Fibroblast of lung (primary cell): Measurements from ENCODE around the gene AATF. TPM values are rescaled to one million over a fixed set of nuclear protein-coding genes. Genes with fewer than 3 reads are reported as not detected.

Experiments used
- DNase-seq, 2 donors: peaks; one replicate each; pipeline versions ENCODE4 v3.0.0 to v3.0.0-alpha.2; 2010; ENCODE audit warnings: low read depth in 2 of 2
- H2AFZ ChIP-seq: 2 replicates; pipeline ENCODE4 v1.5.1; 2012; ENCODE audit warnings: low read length, control low read depth, inconsistent platforms
- H3K27ac ChIP-seq: 2 replicates; pipeline ENCODE4 v1.5.1; 2011; ENCODE audit warnings: low read length, control low read depth; ENCODE audit not compliant: insufficient read depth
- H3K27me3 ChIP-seq: 2 replicates; pipeline ENCODE4 v1.5.1; 2011; ENCODE audit warnings: mild to moderate bottlenecking, low read length; ENCODE audit not compliant: control insufficient read depth, insufficient read depth
- H3K36me3 ChIP-seq: 2 replicates; pipeline ENCODE4 v1.5.1; 2011; ENCODE audit warnings: low read length; ENCODE audit not compliant: control insufficient read depth, insufficient read depth
- H3K4me1 ChIP-seq: 2 replicates; pipeline ENCODE4 v1.5.1; 2011; ENCODE audit warnings: low read length; ENCODE audit not compliant: control insufficient read depth, insufficient read depth; ENCODE audit errors: extremely low read depth
- H3K4me2 ChIP-seq: 2 replicates; pipeline ENCODE4 v1.5.1; 2011; ENCODE audit warnings: low read length, control low read depth; ENCODE audit not compliant: insufficient read depth; ENCODE audit errors: extremely low read depth
- H3K4me3 ChIP-seq, 4 experiments: fragments of 200-600 bp in 1 of 4; sonication (generic) in 1 of 4; replicated peaks in 1 of 4; 2 replicates each; pipeline ENCODE4 v1.5.1; 2011 to 2016; ENCODE audit warnings: low read length in 4 of 4, low read depth in 3 of 4, mild to moderate bottlenecking in 3 of 4, control low read depth in 2 of 4, inconsistent platforms in 1 of 4, mixed read lengths in 1 of 4; ENCODE audit not compliant: insufficient read depth in 1 of 4; ENCODE audit errors: control extremely low read depth in 1 of 4
- H3K79me2 ChIP-seq: 2 replicates; pipeline ENCODE4 v1.5.1; 2012; ENCODE audit warnings: mild to moderate bottlenecking, low read length, inconsistent platforms; ENCODE audit not compliant: control insufficient read depth, insufficient read depth
- H3K9ac ChIP-seq: 2 replicates; pipeline ENCODE4 v1.5.1; 2011; ENCODE audit warnings: mild to moderate bottlenecking, low read length, control low read depth; ENCODE audit not compliant: insufficient read depth
- H3K9me3 ChIP-seq: 2 replicates; pipeline ENCODE4 v1.5.1; 2012; ENCODE audit warnings: low read depth, low read length; ENCODE audit not compliant: control insufficient read depth, insufficient read depth
- H4K20me1 ChIP-seq: 2 replicates; pipeline ENCODE4 v1.5.1; 2011; ENCODE audit warnings: low read length; ENCODE audit not compliant: control insufficient read depth, insufficient read depth; ENCODE audit errors: extremely low read depth
- CTCF ChIP-seq, 2 donors: IDR thresholded peaks in 1 of 2; conservative IDR thresholded peaks in 1 of 2; 1 replicate in 1 of 2; 2 replicates in 1 of 2; pipeline ENCODE4 v1.5.1; 2011 to 2012; ENCODE audit warnings: low read length in 2 of 2, control low read depth in 1 of 2, inconsistent platforms in 1 of 2, low read depth in 1 of 2, mild to moderate bottlenecking in 1 of 2
- EZH2 ChIP-seq: IDR thresholded peaks from 2 replicates; pipeline ENCODE4 v1.5.1; 2012; ENCODE audit warnings: low read length, control low read depth, mild to moderate bottlenecking; ENCODE audit errors: missing control alignments
- polyA plus RNA-seq, 2 donors: library from polyadenylated mRNA; depleted of rRNA in 1 of 2; stranded (reverse) in 1 of 2; unstranded in 1 of 2; fragments of >200 nt; gene quantifications; 2 replicates each; pipeline ENCODE4 v1.2.1, GENCODE V29; 2011 to 2012; ENCODE audit warnings: missing spikeins in 1 of 2
- total RNA-seq: library from RNA; depleted of rRNA; stranded (reverse); fragments of >200 nt; gene quantifications from 2 replicates; pipeline ENCODE4 v1.2.1, GENCODE V29; 2014

AATF gene
- total and polyA plus RNA-seq, 2 donors (not counting 1 experiment from before 2014, with no cell fraction given) = 11.9 to 30.7 TPM

- Histone ChIP-seq H3K36me3 (peaks cover 2% of the 10 kb centered on the region), H3K9ac (no peak overlapping the region), H3K27me3 (no peaks in the 10 kb centered on the region), H2AFZ (no peak overlapping the region), H3K4me3 (no peak overlapping the region), H3K79me2 (no peaks in the 10 kb centered on the region), H3K27ac (no peak overlapping the region), H3K4me2 (no peak overlapping the region), H3K9me3 (no peaks in the 10 kb centered on the region), H3K4me1 (peaks cover 3% of the 10 kb centered on the region), H4K20me1 (no peaks in the 10 kb centered on the region)
- DNase-seq = no peak
- TF ChIP-seq CTCF (conservative IDR thresholded peaks at IDR 0.05 in 1 of 2, IDR thresholded peaks at IDR 0.05 in 1 of 2; ENCODE audit: low read depth in 1 of 2, low read length in 2 of 2) = no peak
- TF ChIP-seq EZH2 = no peak
Observed at GRCh38 chr17:36983618-36984017, 34.9 kb downstream of the AATF start.

GRCh38 chr17:36989173-36989572, 40.4 kb downstream of the AATF start:
- Histone ChIP-seq H3K9me3 (no peaks in the 10 kb centered on the region), H3K4me2 (no peak overlapping the region), H4K20me1 (no peaks in the 10 kb centered on the region), H3K79me2 (no peaks in the 10 kb centered on the region), H3K4me3 (no peak overlapping the region), H3K27me3 (no peaks in the 10 kb centered on the region), H3K36me3 (peaks cover 3% of the 10 kb centered on the region), H3K9ac (no peak overlapping the region), H2AFZ (no peak overlapping the region), H3K4me1 (no peaks in the 10 kb centered on the region), H3K27ac (no peak overlapping the region)
- TF ChIP-seq EZH2 (no peak), CTCF (conservative IDR thresholded peaks at IDR 0.05 in 1 of 2, IDR thresholded peaks at IDR 0.05 in 1 of 2; ENCODE audit: low read depth in 1 of 2, low read length in 2 of 2) (no peak)
- DNase-seq = no peak

GRCh38 chr17:36992701-36993100, 43.9 kb downstream of the AATF start:
- no peak overlapping the region for H3K4me3 ChIP-seq
- H2AFZ ChIP-seq = no peak overlapping the region
- DNase-seq = no peak
- H3K27ac ChIP-seq = no peak overlapping the region
- no peaks in the 10 kb centered on the region for H4K20me1 ChIP-seq
- no peaks in the 10 kb centered on the region for H3K9me3 ChIP-seq
- TF ChIP-seq CTCF (conservative IDR thresholded peaks at IDR 0.05 in 1 of 2, IDR thresholded peaks at IDR 0.05 in 1 of 2; ENCODE audit: low read depth in 1 of 2, low read length in 2 of 2) (no peak), EZH2 (no peak)
- H3K9ac ChIP-seq = no peak overlapping the region
- no peak overlapping the region for H3K4me2 ChIP-seq
- no peaks in the 10 kb centered on the region for H3K79me2 ChIP-seq
- peaks cover 4% of the 10 kb centered on the region for H3K36me3 ChIP-seq
- H3K4me1 ChIP-seq = no peaks in the 10 kb centered on the region
- H3K27me3 ChIP-seq = no peaks in the 10 kb centered on the region
